GM15510 (cell line): ENCODE results near the gene SLC25A15.

Source experiments
- POLR2A ChIP-seq: IDR thresholded peaks from 3 replicates; pipeline ENCODE4 v1.6.1; 2011; ENCODE audit warnings: borderline replicate concordance; ENCODE audit not compliant: insufficient read length; ENCODE audit errors: extremely low read depth

The SLC25A15 gene

DNA sequence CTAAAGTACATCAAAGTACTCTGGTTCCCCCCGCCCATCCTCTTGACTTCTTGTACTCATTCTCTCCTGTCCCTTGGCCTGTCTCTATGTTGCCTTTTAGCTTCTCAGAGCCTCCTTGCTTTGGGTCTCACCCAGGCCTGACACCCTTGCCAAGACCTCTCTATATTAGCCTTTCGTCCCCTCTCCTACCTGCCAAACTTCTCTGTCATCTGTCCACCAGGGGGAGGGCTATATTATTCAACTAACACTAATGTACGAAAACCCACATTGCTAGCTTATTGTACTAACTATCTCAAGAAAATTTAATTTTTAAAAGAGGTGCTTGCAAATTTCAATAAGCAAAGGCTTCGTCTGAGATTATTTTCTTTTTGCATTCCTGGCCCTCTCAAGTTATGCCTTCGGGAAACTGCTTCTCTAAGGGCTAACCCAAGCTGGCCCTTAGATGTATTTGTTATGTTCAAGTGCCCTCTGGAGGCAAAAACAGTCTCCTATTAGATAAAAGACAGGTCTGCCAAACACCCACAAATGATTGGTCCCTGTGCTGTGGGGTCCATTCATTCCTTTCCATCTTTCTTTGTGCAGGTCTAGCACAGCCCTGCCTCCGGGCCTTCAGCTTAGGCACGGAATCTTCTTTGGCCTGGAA is 12.1 kb upstream of the SLC25A15 start:
- no peak for TF ChIP-seq POLR2A

DNA sequence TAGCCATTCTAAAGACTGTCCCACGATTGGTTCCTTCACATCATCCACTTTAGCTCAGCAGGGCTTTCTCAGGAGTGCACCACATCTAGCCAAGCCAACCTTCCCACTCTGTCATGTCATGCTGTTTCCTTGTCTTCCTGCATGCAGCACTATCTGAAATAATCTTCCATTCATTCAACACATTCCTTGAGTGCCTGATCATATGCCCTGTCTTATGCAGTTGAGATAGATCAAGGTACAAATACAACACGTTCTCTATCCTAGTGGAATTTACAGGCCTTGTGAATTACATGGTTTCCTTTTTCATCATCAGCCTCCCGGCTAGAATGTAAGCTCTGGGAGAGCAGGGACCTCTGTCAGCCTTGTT is 11.6 kb upstream of the SLC25A15 start:
- no peak for TF ChIP-seq POLR2A

DNA sequence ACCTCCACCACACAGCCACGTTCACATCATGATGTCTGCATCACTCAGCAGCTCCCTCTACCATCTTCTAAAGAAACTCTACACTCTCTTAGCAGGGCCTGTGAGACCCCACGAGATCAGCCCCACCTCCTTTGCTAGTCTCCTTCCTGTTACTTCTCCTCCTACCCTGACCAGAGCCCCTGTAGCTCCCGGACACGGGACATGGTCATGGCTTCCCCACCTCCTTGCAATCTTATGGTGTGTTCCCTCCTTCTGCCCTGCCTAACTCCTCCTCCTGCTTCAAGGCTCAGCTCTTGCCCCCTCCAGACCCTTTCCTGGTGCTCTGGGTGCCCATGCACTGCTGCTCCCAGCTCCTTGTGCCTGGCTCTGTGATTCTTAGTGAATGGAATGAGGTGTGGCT is 10.4 kb upstream of the SLC25A15 start:
- TF ChIP-seq POLR2A: no peak

DNA sequence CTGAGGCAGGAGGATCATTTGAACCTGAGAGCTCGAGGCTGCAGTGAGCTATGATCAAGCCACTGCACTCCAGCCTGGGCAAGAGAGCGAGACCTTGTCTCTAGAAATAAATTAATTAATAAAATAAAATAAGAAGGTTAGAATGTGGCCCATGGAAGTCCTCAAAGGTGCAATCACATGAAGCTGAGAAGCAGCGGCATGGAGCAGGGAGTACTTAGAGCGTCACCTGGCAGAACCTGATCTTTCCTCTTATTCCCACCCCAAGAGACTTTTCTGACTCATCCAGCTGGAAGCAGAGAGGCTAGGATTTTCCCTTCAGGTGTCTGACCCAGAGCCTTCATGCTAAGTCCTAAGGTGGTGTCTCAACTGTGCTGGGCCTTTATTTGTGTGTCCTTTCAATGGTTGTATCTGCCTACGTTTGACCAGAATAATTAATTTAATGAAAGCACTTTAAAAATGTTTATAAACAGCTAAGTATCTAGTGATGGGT is 9.6 kb upstream of the SLC25A15 start:
- no peak for TF ChIP-seq POLR2A

DNA sequence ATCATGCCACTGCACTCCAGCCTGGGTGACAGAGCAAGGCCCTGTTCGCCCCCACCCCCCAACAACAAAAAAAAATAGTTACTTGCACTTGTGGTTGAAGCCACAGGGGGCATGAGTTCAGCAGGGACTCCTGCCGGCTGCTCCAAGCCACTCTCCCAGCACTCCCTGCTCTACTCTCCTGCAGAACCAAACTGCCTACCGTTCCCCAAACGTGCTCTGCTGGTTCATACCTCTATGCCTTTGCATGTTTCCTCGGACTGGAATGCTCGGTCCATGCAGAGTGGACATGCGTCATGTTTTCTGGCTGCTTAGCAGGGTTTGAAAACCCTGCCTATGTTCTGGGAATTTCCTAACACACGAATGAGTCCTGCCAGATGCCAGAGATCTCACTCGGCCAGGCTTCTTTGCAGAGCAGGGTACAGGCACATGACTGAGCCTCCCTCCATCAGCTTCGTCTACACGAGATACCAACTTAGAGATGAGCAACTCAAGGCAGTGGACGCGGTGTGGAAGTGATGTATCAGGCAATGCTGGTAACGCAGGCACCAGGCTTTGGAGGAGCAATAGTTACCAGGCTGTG is 8.5 kb upstream of the SLC25A15 start:
- no peak for TF ChIP-seq POLR2A

DNA sequence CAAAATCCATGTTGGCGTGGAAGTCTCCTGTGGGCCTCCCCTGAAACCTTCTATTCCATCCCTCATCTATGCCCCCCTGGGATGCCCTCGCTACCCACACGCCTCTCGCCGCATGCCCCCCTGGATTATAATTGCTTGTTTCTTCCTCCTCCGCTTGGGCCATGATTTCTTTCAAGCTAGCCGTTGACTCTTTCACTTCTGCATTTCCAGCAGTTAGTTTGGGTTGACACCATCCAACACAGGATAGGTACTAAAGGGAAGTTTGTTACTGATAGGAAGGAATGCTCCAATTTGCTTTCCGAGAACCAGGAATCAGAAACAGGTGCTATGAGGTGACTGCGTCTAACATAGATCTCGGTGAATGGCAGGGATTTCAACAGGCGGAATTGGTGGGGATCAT is 7.7 kb upstream of the SLC25A15 start:
- no peak for TF ChIP-seq POLR2A

DNA sequence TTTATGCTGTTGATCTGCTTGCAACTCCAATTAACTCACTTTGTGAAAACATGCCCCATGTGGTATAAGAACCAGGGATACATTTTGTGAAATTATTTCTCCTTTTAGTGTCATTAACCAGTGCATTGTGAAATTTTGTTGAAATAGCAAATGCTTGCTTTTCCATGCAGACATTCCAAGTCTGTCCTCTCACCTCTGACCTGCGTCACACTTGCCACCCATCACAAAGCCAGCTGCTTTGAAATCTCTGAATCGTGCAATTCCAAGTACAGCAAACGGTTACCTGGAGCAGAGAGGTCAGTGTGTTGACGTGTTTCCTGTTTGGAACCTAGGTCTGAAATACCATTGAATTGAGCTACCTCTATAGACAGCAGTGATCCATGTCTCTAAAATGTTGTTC is 4.9 kb upstream of the SLC25A15 start:
- no peak for TF ChIP-seq POLR2A

DNA sequence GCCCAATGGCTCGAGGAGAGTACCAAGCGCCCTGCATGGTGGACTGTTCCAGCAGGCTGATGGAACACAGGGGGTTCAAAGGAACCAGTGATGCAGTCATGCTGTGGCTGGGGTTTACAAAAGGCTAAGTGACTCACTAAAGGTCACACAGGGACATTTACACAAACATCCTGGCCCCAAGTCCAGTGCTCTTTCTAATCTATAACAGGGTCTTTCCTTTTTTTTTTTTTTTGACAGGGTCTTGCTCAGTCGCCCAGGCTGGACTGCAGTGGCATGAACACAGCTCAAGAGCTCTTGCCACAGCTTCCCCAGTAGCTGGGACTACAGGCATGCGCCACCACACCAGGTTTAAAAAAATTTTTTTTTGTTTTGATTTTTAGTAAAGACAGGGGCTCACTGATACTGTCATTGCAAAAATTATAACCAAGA is 2.8 kb upstream of the SLC25A15 start:
- TF ChIP-seq POLR2A: no peak

DNA sequence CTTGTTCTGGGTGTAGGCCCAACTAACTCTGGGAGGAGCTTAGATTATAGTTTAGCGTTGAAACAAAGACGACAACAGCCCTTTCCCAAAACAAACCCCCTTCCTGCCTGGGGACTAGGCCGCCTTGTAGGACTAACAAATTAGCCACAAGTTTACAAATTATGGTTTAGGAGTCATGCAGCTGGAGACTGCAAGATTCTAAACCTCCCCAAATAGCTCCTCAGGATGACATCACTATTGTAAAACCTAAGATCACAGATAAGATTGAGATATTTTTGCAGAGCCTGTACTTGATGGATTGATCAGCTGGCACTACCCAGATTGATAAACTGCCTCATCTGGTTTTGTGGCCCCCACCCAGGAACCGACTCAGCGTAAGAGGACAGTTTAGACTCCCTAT is 2.3 kb upstream of the SLC25A15 start:
- no peak for TF ChIP-seq POLR2A

DNA sequence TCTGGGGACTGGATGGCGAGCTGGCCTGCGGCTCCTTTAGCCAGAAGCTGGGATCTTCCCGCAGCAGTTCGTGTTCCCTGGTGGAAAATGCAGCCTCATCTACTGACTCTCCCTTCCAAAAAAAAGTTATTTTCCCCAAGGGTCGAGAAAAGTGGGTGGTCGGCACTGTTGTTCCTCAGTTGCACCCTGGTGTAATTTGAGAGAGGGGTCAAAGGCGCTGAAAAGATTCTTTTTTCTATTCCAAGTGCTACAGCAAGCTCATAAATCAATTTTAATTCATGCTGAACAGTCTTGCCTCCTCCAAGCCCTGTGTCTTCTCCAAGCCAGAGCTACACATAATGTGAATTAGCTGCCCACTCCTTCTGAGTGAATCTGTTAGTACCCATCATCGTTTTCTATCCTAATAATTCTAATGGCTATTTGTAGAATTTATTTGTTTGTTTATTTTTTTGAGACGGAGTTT is 774 bp downstream of the SLC25A15 start:
- no peak for TF ChIP-seq POLR2A

DNA sequence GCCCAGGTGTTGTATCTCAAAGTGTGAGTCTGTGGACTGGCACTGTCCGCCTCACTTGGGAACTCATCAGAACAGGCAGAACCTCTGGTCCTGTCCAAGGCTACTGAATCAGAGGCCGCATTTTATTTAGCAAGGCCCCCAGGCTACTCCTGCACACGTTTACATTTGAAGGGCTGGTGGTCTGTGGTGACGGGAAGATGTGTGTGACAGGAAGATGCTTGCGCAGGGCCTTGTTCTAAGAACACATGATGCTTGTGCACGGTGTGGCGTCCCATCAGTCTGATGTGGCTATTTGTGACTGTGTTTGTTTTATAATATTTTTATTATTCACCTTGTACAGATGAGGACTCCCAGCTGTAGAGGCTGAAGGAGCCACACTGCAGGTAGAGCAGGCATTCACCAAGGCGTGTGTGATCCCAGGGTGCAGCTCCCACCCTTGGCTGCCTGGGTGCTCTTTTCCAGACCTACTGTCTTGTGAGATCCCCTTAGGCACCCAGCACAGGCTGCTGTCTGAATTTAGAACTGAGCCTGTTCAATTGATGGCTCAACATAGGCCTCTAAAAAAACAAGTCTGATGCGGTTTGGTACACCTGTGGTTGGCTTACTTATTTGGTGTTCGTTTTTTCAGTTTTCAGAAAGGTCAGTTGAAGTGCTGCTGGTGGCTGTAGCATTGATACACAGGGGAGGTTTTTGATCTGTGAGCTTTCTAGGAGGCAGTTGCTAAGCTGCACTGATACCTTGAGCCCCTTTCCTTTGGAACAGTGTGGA is 3.1 kb downstream of the SLC25A15 start:
- no peak for TF ChIP-seq POLR2A

DNA sequence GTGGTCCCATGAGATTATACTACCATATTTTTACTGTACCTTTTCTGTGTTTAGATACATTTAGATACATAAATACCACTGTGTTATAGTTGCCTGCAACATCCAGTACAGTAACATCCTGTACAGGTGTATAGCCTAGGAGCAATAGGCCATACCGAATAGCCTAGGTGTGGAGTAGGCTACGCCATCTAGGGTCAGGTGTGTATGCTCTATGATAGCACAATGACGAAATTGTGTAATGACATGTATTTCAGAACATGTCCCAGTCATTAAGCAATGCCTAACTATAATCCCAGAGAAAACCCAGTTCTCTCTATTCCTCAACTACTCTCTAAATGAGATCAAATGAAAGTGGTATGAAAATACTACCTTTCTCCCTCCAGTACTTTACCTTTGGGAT is 3.9 kb downstream of the SLC25A15 start:
- no peak for TF ChIP-seq POLR2A

DNA sequence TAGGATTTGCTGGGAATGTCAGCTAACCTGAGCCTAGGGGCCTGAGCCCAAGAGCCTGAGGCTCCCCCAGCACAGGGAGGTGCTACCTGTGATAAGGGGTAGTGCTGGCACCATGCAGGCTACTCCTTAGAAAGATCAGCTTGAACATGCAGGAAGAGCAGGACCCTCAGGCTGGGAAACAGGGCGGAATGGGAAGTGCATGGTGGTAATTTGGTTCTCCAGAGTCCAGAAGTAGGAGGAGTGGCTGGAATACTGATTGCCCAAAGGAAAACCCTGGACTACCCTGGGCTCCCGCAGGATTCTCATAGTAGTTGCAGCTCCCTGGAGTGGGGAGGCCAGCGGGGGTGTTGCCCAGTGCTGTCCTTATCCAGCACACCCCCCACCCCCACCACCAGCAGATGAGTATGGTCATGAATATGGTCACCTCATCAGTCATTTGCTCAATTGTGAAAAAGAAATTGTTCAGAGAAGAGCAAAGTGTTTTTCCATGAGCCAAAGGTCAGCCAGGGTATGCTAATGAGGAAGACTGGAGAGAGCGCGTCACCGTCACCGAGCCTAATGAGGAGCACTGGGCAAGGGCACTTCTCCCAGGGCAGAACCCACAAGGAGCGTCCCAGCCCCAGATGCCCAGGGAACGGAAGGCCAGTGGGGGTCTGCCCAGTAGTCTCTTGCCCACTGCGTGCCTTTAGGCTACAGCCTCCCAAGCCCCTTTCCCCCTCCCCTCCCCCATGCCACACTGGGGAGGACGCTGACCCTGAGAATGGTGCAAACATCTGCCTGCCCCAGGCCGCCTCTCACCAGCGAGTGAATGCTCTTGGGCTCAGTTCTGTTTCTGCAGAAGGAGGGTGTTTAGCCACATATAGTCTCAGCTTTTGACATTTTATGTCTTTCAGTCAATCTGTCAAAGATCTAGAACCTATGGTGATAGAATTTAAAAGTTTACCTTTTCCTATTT is 5.3 kb downstream of the SLC25A15 start:
- TF ChIP-seq POLR2A: no peak

DNA sequence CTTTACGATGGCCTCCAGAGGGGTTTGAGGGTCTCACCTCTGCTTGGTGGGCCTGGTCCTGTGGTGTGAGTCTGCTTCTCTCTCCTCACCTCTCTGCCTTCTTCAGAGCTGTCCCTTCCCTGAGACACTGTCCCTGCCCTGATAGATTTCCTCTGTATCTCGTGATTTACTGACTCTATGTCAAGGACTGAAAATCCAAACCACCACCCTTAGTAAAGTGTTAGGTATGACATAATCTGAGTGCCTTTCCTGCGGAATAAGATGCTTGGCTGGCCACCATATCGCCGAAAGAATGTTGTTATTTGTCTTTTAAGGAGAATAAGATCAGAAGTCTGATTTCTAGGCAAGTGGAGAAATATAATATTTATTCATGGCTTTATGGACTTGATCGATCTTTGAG is 7.2 kb downstream of the SLC25A15 start:
- no peak for TF ChIP-seq POLR2A

DNA sequence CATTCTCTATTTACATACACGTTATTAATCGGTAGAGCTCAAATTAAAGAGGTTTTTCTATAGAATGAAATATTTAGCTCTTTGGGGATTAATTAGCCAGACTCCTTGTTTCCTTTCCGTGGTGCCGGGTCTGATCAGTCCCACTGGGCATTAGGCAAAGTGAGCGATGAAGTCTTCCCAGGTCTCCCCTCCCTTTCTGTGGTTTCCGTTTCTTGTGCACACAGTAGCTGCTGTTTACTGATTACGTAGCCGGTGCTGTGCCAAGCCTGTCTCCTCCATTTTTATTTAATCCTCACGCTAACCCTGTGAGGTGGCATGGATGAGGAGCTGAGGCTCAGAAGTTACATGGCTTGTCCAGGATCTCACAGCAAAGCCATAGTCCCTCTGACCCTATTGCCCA is 9.0 kb downstream of the SLC25A15 start:
- no peak for TF ChIP-seq POLR2A
